T-helper 9 cell (primary cell): ENCODE data around the gene KANK3.
"Not testable (repeated sequence)": the region's sequence is repeated elsewhere in the genome, so short reads cannot be mapped to it uniquely, and the experiment has no call there.

Experiments used
- DNase-seq: peaks from one replicate; pipeline ENCODE4 v3.0.0-alpha.2; 2020

Gene KANK3

GRCh38 chr19:8370176-8371010 lies 27.3 kb upstream of the KANK3 start:
- DNase-seq, result no peak

GRCh38 chr19:8367327-8368001 lies 24.4 kb upstream of the KANK3 start:
- DNase-seq, result no peak

GRCh38 chr19:8366961-8367326 lies 23.9 kb upstream of the KANK3 start:
- no peak for DNase-seq

- no peak for DNase-seq
These were observed 23.1 kb upstream of the KANK3 start for GRCh38 chr19:8366121-8366581.

GRCh38 chr19:8363803-8364771 lies 21.0 kb upstream of the KANK3 start, which contains the start of gene ANGPTL4:
Gene ANGPTL4, plus strand, starts transcription at chr19:8364155. Its CDS starts 167 bp downstream, at chr19:8364322.
- no peak for DNase-seq

- no peak for DNase-seq
These were observed 19.1 kb upstream of the KANK3 start for GRCh38 chr19:8361921-8362793.

- no peak for DNase-seq
These were observed 17.1 kb upstream of the KANK3 start for GRCh38 chr19:8360196-8360595.

GRCh38 chr19:8358948-8359347 lies 15.9 kb upstream of the KANK3 start:
- no peak for DNase-seq

GRCh38 chr19:8357007-8357521 lies 14.0 kb upstream of the KANK3 start:
- no peak for DNase-seq

GRCh38 chr19:8355631-8356402 lies 12.8 kb upstream of the KANK3 start:
- DNase-seq, result no peak

- not testable (repeated sequence) for DNase-seq
These were observed 9.8 kb upstream of the KANK3 start for GRCh38 chr19:8352845-8353244.

GRCh38 chr19:8352134-8352827 lies 9.2 kb upstream of the KANK3 start:
- no peak for DNase-seq

- not testable (repeated sequence) for DNase-seq
These were observed 6.7 kb upstream of the KANK3 start for GRCh38 chr19:8349629-8350372.

- no peak for DNase-seq
These were observed 402 bp upstream of the KANK3 start for GRCh38 chr19:8343483-8343844.

GRCh38 chr19:8342316-8342683 lies 762 bp downstream of the KANK3 start:
- no peak for DNase-seq

GRCh38 chr19:8341504-8341903 lies 1.6 kb downstream of the KANK3 start:
- not testable (repeated sequence) for DNase-seq

- DNase-seq, result no peak
These were observed 2.5 kb downstream of the KANK3 start for GRCh38 chr19:8340341-8341096.

GRCh38 chr19:8338835-8339234 lies 4.2 kb downstream of the KANK3 start:
- no peak for DNase-seq

- DNase-seq, result no peak
These were observed 5.3 kb downstream of the KANK3 start for GRCh38 chr19:8337728-8338127.
